HepG2 (cell line): ENCODE results near the gene ELOVL5. TPM values are rescaled to one million over a fixed set of nuclear protein-coding genes. Genes with fewer than 3 reads are reported as not detected.

Experiments used
- CBX1 ChIP-seq: IDR thresholded peaks from one replicate; pipeline ENCODE4 v1.6.1; 2016; ENCODE audit warnings: antibody characterized with exemption, low read depth
- GFI1 ChIP-seq: sonication (generic); formaldehyde crosslinking; IDR thresholded peaks from 2 replicates; pipeline ENCODE4 v1.5.0; 2020; ENCODE audit warnings: missing genetic modification reagents, mild to moderate bottlenecking, borderline replicate concordance
- IRF9 ChIP-seq: sonication (generic); formaldehyde crosslinking; IDR thresholded peaks from 2 replicates; pipeline ENCODE4 v1.8.0; 2022; ENCODE audit warnings: missing genetic modification reagents, mild to moderate bottlenecking, borderline replicate concordance
- JUND ChIP-seq: sonication (generic); formaldehyde crosslinking; IDR thresholded peaks from 2 replicates; pipeline ENCODE4 v1.8.0; 2022; ENCODE audit warnings: mild to moderate bottlenecking, missing genetic modification reagents
- KAT7 ChIP-seq: IDR thresholded peaks from 2 replicates; pipeline ENCODE4 v1.6.1; 2018; ENCODE audit warnings: borderline replicate concordance, missing compliant biosample characterization
- KDM5B ChIP-seq: sonication (generic); formaldehyde crosslinking; IDR thresholded peaks from 2 replicates; pipeline ENCODE4 v1.4.0; 2020; ENCODE audit warnings: missing genetic modification reagents, mild to moderate bottlenecking, borderline replicate concordance
- MED13 ChIP-seq: sonication (generic); formaldehyde crosslinking; IDR thresholded peaks from 2 replicates; pipeline ENCODE4 v1.5.0; 2020; ENCODE audit warnings: missing genetic modification reagents
- MTA3 ChIP-seq: sonication (generic); formaldehyde crosslinking; IDR thresholded peaks from 2 replicates; pipeline ENCODE4 v1.4.0; 2020; ENCODE audit warnings: missing genetic modification reagents
- NBN ChIP-seq: fragments of 450-650 bp; conservative IDR thresholded peaks from 2 replicates; pipeline ENCODE4 v1.6.1; 2017
- PHB2 ChIP-seq: fragments of 450-650 bp; IDR thresholded peaks from 2 replicates; pipeline ENCODE4 v1.6.1; 2018; ENCODE audit not compliant: partially characterized antibody
- POLR2AphosphoS5 ChIP-seq: IDR thresholded peaks from 2 replicates; pipeline ENCODE4 v1.6.1; 2012; ENCODE audit warnings: low read depth, low read length
- PREB ChIP-seq: sonication (generic); formaldehyde crosslinking; IDR thresholded peaks from 2 replicates; pipeline ENCODE4 v1.4.0; 2020; ENCODE audit warnings: missing genetic modification reagents
- PTBP1 ChIP-seq: fragments of 200-400 bp; formaldehyde crosslinking; IDR thresholded peaks from 2 replicates; pipeline ENCODE4 v1.6.1; 2018; ENCODE audit warnings: low read length, low read depth; ENCODE audit not compliant: poor library complexity, severe bottlenecking
- SAFB2 ChIP-seq: sonication (generic); formaldehyde crosslinking; IDR thresholded peaks from 2 replicates; pipeline ENCODE4 v1.5.1; 2020; ENCODE audit warnings: missing genetic modification reagents, low read depth, mild to moderate bottlenecking, borderline replicate concordance
- SALL1 ChIP-seq: sonication (generic); formaldehyde crosslinking; IDR thresholded peaks from 2 replicates; pipeline ENCODE4 v1.8.0; 2022; ENCODE audit warnings: mild to moderate bottlenecking, missing genetic modification reagents
- SETDB1 ChIP-seq: sonication (generic); formaldehyde crosslinking; IDR thresholded peaks from 2 replicates; pipeline ENCODE4 v1.5.1; 2020; ENCODE audit warnings: missing genetic modification reagents, mild to moderate bottlenecking, borderline replicate concordance
- SPEN ChIP-seq: sonication (generic); formaldehyde crosslinking; IDR thresholded peaks from 2 replicates; pipeline ENCODE4 v1.5.1; 2020; ENCODE audit warnings: low read depth, mild to moderate bottlenecking, missing genetic modification reagents
- TBP ChIP-seq: sonication (generic); formaldehyde crosslinking; IDR thresholded peaks from 2 replicates; pipeline ENCODE4 v1.5.0; 2020; ENCODE audit warnings: missing genetic modification reagents
- WIZ ChIP-seq: sonication (generic); formaldehyde crosslinking; IDR thresholded peaks from 2 replicates; pipeline ENCODE4 v1.5.1; 2020; ENCODE audit warnings: mild to moderate bottlenecking, missing genetic modification reagents
- ZBTB25 ChIP-seq: IDR thresholded peaks from 2 replicates; pipeline ENCODE4 v1.6.1; 2018; ENCODE audit warnings: missing genetic modification reagents
- ZFP36 ChIP-seq: fragments of 150-350 bp; IDR thresholded peaks from 2 replicates; pipeline ENCODE4 v1.6.1; 2018; ENCODE audit warnings: borderline replicate concordance, low read length, low read depth; ENCODE audit not compliant: partially characterized antibody
- ZNF121 ChIP-seq: sonication (generic); formaldehyde crosslinking; IDR thresholded peaks from 2 replicates; pipeline ENCODE4 v1.5.0; 2020; ENCODE audit warnings: mild to moderate bottlenecking, missing genetic modification reagents
- ZNF143 ChIP-seq: sonication (generic); formaldehyde crosslinking; IDR thresholded peaks from 2 replicates; pipeline ENCODE4 v1.4.0; 2020; ENCODE audit warnings: missing genetic modification reagents
- ZNF333 ChIP-seq: sonication (generic); formaldehyde crosslinking; IDR thresholded peaks from 2 replicates; pipeline ENCODE4 v1.4.0; 2020; ENCODE audit warnings: mild to moderate bottlenecking, missing genetic modification reagents, borderline replicate concordance
- ZNF577 ChIP-seq: sonication (generic); formaldehyde crosslinking; IDR thresholded peaks from 2 replicates; pipeline ENCODE4 v1.4.0; 2020; ENCODE audit warnings: mild to moderate bottlenecking, low read depth, missing genetic modification reagents, borderline replicate concordance
- ZNF607 ChIP-seq: sonication (generic); formaldehyde crosslinking; IDR thresholded peaks from 2 replicates; pipeline ENCODE4 v1.5.1; 2020; ENCODE audit warnings: missing genetic modification reagents, mild to moderate bottlenecking, borderline replicate concordance
- ZNF749 ChIP-seq: sonication (generic); formaldehyde crosslinking; IDR thresholded peaks from 2 replicates; pipeline ENCODE4 v1.8.0; 2022; ENCODE audit warnings: mild to moderate bottlenecking, missing genetic modification reagents, moderate library complexity, borderline replicate concordance
- ZNF775 ChIP-seq: sonication (generic); formaldehyde crosslinking; IDR thresholded peaks from 2 replicates; pipeline ENCODE4 v1.4.0; 2020; ENCODE audit warnings: missing genetic modification reagents, mild to moderate bottlenecking, moderate library complexity, borderline replicate concordance
- ZNF780A ChIP-seq: sonication (generic); formaldehyde crosslinking; IDR thresholded peaks from 2 replicates; pipeline ENCODE4 v1.8.0; 2022; ENCODE audit warnings: mild to moderate bottlenecking, missing genetic modification reagents, moderate library complexity
- polyA plus RNA-seq, 8 experiments: library from polyadenylated mRNA; depleted of rRNA in 3 of 8; stranded (reverse) in 7 of 8; unstranded in 1 of 8; fragments of >200 nt; fragmentation: Illumina TruSeq in 4 of 8; extraction: Trizol in 4 of 8; gene quantifications; 2 replicates each; pipeline versions ENCODE4 v1.2.1 to v1.2.3, GENCODE V29; 2011 to 2016; ENCODE audit warnings: low read depth in 4 of 8, missing spikeins in 1 of 8, mixed read lengths in 1 of 8; ENCODE audit not compliant: insufficient read depth in 1 of 8
- total RNA-seq, 5 experiments: library from RNA; depleted of rRNA; stranded (reverse); fragments of >200 nt; fragmentation: Illumina TruSeq; extraction: Trizol; gene quantifications; 2 replicates each; pipeline ENCODE4 v1.2.3, GENCODE V29; 2016; ENCODE audit warnings: low read depth in 1 of 5

ELOVL5 gene
- total and polyA plus RNA-seq, 2 of the 13 experiments (the other 11 are each of a cell fraction or from before 2014, with no cell fraction given), result 50.1 to 72.4 TPM

DNA sequence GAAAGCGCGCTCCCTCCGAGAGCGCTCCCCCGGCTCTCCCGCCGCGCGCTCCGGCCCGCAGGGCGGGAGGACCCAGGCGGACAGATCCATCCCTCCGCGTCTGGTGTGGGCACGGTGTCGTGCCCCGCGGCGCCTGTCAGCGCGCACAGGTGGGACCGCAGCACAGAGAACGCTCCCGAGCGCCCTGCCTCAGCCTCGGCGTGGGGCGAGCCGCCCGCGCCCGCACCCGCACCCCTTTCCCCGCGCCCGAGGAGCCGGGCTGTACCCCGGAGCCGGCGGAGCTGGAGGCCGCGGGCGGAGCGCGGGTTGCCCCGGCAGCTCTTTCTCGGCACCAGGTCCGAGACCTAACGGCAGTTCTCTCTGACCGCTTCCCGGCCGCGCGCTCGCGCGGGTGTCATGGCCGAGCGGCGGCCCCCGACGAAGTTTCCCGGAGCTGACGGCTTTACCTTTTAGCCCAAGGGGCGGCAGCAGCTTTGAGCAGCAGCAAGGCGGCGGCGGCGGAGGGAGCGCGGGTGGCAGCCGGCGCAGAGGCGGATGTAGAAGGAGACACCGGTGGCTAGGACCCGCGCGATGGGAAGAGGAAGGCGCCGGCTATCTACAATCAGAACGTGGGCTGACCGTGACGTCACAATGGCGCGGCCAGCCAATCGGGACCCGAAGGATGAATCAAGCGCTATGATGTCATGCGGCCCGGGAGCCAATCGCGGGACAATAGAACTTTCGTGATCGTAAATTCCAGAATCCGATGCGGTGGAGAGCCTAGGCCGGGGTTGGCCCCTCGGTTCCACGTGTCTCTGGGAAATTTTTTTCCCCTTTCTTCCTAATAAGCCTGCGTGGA, at the start of gene ELOVL5 (continued):
- peak; percentile 27; the same call in 1 of the 2 replicates for TF ChIP-seq POLR2AphosphoS5
- TF ChIP-seq ZBTB25 (CRISPR knock-in tag), result no peak
- peak; percentile 62; the same call in 1 of the 2 replicates for TF ChIP-seq GFI1 (CRISPR knock-in tag)
- TF ChIP-seq ZNF121, result no peak
- no peak; the same call in none of the 2 replicates for TF ChIP-seq KDM5B (CRISPR knock-in tag)
- TF ChIP-seq ZNF780A (CRISPR knock-in tag), result no peak
- no peak for TF ChIP-seq PHB2
- TF ChIP-seq ZFP36, result no peak
- TF ChIP-seq WIZ (CRISPR knock-in tag), result 0 out of 2 replicates have a peak, but pooled peaks have one; percentile 48
- TF ChIP-seq KAT7 (CRISPR knock-in tag), result peak; percentile 98
- TF ChIP-seq ZNF333, result no peak; the same call in 1 of the 2 replicates
- no peak for TF ChIP-seq SETDB1 (CRISPR knock-in tag)
- TF ChIP-seq PREB (CRISPR knock-in tag), result peak; percentile 85; the same call in 1 of the 2 replicates
- TF ChIP-seq JUND, result no peak; the same call in 1 of the 2 replicates
- TF ChIP-seq SALL1 (CRISPR knock-in tag), result peak; percentile 76
- TF ChIP-seq ZNF143 (CRISPR knock-in tag), result peak; percentile 68
- TF ChIP-seq ZNF749 (CRISPR knock-in tag), result no peak
- TF ChIP-seq IRF9 (CRISPR knock-in tag), result no peak
- no peak for TF ChIP-seq MTA3 (CRISPR knock-in tag)
- 0 out of 2 replicates have a peak, but pooled peaks have one; percentile 81 for TF ChIP-seq TBP (CRISPR knock-in tag)
- no peak for TF ChIP-seq ZNF775 (CRISPR knock-in tag)
- no peak for TF ChIP-seq ZNF577
- TF ChIP-seq CBX1, result no peak
- no peak for TF ChIP-seq NBN
- TF ChIP-seq ZNF607 (CRISPR knock-in tag), result no peak
- no peak for TF ChIP-seq SAFB2 (CRISPR knock-in tag)
- TF ChIP-seq MED13, result no peak
- no peak for TF ChIP-seq PTBP1
- TF ChIP-seq SPEN, result peak; percentile 55; the same call in 1 of the 2 replicates
